BJ (cell line): ENCODE data around the gene RAB11FIP4. TPM values are rescaled to one million over a fixed set of nuclear protein-coding genes. Genes with fewer than 3 reads are reported as not detected.

Experiments used
- CTCF ChIA-PET: fragments of 350-600 bp; formaldehyde crosslinking; extraction: SDS; loops from one replicate; lab custom pipeline; 2021; ENCODE audit warnings: antibody characterized with exemption, inconsistent platforms; lab: Yijun Ruan, JAX
- POLR2A ChIA-PET: fragments of 300-600 bp; sonication (Branson Sonifier 250); formaldehyde crosslinking; extraction: SDS; loops from one replicate; lab custom pipeline; 2021; ENCODE audit warnings: antibody characterized with exemption; lab: Charles Lee
- DNase-seq: peaks from one replicate; pipeline ENCODE4 v3.0.0-alpha.2; 2011; ENCODE audit warnings: low read depth
- H3K27me3 ChIP-seq: 2 replicates; pipeline ENCODE4 v1.6.0; 2011; ENCODE audit warnings: low read length; ENCODE audit not compliant: control insufficient read depth, insufficient read depth
- H3K36me3 ChIP-seq: 2 replicates; pipeline ENCODE4 v1.5.1; 2011; ENCODE audit warnings: low read length; ENCODE audit not compliant: control insufficient read depth, insufficient read depth
- H3K4me3 ChIP-seq: 2 replicates; pipeline ENCODE4 v1.5.1; 2011; ENCODE audit warnings: low read depth, mild to moderate bottlenecking, control low read depth, low read length
- polyA plus RNA-seq: library from polyadenylated mRNA; depleted of rRNA; stranded (reverse); fragments of >200 nt; gene quantifications from 2 replicates; pipeline ENCODE4 v1.2.3, GENCODE V29; 2011
- TF ChIP-seq, protein P1 (sequence below): IDR thresholded peaks from 2 replicates; pipeline ENCODE4 v1.5.1; 2011; ENCODE audit warnings: low read depth, mild to moderate bottlenecking, control low read depth, inconsistent platforms, low read length, moderate library complexity; ENCODE audit not compliant: insufficient read depth

The RAB11FIP4 gene
- polyA plus RNA-seq, 1 experiment = 0.15 TPM

DNA sequence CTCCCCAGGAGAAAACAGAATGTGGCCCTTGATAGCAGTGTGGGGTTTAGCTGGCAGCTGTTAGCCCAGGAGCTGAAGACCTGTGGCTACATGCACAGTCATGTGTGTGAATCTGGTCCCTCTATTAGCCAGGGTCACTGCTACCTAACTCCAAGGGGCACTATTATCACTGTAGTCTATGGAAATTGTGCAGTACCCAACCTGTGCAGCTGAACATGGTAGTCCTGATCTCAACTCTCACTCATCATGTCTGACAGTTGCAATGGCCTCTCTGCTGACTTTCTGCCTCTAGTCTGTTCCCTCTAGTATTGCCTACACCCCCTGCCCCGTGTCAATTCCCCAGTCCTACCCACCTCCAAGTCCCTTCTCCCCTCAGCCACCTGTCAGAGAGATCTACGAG is 67.4 kb downstream of the RAB11FIP4 start:
- POLR2A ChIA-PET = no interaction called here
- no peak overlapping the region for H3K4me3 ChIP-seq
- CTCF ChIA-PET = interaction anchor here (1.0 kb wide), 2 partner anchors 12 to 13 kb away, joined by 4 to 5 read pairs; no protein-coding TSS in a partner anchor
- peaks cover 13% of the 10 kb centered on the region for H3K27me3 ChIP-seq
- TF ChIP-seq, protein P1, sequence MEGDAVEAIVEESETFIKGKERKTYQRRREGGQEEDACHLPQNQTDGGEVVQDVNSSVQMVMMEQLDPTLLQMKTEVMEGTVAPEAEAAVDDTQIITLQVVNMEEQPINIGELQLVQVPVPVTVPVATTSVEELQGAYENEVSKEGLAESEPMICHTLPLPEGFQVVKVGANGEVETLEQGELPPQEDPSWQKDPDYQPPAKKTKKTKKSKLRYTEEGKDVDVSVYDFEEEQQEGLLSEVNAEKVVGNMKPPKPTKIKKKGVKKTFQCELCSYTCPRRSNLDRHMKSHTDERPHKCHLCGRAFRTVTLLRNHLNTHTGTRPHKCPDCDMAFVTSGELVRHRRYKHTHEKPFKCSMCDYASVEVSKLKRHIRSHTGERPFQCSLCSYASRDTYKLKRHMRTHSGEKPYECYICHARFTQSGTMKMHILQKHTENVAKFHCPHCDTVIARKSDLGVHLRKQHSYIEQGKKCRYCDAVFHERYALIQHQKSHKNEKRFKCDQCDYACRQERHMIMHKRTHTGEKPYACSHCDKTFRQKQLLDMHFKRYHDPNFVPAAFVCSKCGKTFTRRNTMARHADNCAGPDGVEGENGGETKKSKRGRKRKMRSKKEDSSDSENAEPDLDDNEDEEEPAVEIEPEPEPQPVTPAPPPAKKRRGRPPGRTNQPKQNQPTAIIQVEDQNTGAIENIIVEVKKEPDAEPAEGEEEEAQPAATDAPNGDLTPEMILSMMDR = no peak
- no peaks in the 10 kb centered on the region for H3K36me3 ChIP-seq
- DNase-seq = no peak

DNA sequence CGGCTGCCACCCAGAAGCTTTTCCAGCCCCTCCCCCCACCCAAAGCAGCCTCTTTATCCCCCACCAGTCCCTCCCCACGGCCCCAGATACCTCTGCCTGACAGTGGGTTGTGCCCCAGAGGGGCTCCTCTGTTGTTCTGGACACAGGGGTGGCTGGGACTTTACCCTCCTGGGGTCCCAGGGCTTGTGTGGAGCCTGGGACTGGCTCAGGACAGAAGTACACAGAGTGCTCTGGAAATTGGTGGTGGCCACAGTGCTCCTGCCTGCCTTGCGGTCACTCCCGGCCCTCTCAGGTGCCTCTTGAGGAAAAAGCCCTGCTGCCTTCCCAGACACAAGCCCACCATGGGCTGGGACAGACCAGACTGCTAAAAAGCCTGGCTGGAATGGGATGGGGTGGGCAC is 68.2 kb downstream of the RAB11FIP4 start:
- POLR2A ChIA-PET = no interaction called here

DNA sequence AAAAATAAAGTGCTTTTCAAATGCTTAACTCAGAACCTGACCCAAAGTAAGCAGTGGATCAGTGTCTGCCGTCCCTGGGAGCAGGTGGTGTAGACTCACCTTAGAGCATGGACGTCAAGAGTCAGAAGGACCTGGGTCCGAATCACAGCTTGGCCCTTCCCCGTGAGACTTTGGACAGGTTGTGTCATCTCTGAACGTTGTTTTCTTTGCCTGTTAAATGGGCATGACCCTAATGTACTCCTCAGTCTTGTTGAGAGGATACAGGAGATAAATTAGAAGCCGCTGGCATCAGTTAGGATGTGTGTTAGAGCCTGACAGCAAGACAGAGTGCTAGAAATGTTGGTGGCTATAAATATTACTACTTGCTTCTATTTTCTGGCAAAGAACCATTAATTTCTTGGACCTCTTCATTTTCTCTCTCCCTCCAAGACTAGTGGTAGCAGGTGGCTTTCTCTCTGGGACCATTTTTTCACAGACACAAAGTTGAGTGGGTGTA is 68.8 kb downstream of the RAB11FIP4 start:
- TF ChIP-seq, protein P1 = no peak
- no peaks in the 10 kb centered on the region for H3K36me3 ChIP-seq
- ChIA-PET CTCF (no interaction called here), POLR2A (no interaction called here)
- H3K27me3 ChIP-seq = peaks cover 13% of the 10 kb centered on the region
- H3K4me3 ChIP-seq = no peak overlapping the region
- no peak for DNase-seq

More for the DNA sequence above, 68.2 kb downstream of the RAB11FIP4 start:
- no peak for DNase-seq
- peaks cover 13% of the 10 kb centered on the region for H3K27me3 ChIP-seq
- TF ChIP-seq, protein P1 = no peak
- H3K36me3 ChIP-seq = no peaks in the 10 kb centered on the region
- H3K4me3 ChIP-seq = no peak overlapping the region
- CTCF ChIA-PET = no interaction called here

DNA sequence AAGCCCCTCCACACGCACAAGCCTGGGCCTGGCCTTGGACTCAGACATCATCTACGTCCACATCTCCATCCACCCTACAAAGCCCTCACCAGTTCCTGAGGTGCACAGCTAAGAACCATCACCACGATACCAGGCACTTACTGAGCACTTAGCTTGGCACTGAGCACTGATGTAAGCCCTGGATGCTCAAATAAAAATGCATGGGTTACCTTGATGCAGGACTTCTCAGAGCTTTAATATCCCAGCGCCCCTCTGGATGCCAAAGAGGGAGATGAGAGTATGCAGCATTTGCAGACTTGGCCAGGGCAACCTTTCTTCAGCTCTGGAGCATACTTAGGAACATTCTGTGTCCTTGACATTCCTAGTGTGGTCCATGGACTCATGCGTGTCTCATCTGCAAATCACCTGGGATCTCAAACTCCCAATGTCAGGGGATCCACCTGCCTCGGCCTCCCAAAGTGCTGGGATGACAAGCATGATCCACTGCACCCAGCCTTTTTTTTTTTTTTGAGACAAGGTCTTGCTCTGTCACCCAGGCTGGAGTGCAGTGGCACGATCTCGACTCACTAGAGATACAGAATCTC is 69.8 kb downstream of the RAB11FIP4 start:
- ChIA-PET CTCF (interaction anchor here (0.6 to 0.7 kb wide), 2 partner anchors 13 to 14 kb away, joined by 3 to 4 read pairs; no protein-coding TSS in a partner anchor), POLR2A (no interaction called here)
- TF ChIP-seq, protein P1 = no peak
- Histone ChIP-seq H3K36me3 (no peaks in the 10 kb centered on the region), H3K27me3 (peaks cover 8% of the 10 kb centered on the region; the same call in 1 of the 2 replicates), H3K4me3 (no peak overlapping the region)
- no peak for DNase-seq

DNA sequence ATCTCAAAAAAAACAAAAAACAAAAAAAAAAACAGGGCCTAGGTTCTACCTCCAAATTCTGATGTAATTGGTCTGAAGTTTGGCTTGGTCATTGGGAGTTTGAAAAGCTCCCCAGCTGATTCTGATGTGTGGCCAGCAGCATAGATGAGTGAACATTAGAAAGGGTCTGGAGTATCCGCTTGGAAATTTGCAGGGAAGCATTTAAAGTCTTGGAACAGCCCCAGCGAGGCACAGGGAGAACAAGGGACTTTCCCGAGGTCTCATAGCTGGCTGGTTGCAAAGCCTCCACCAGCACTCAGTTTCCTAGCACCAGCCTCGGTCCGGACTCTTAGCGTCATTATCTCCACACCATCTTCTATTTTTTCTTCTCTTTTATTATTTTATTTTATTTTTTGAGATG is 70.8 kb downstream of the RAB11FIP4 start:
- Histone ChIP-seq H3K27me3 (peaks cover 8% of the 10 kb centered on the region; the same call in 1 of the 2 replicates), H3K4me3 (no peak overlapping the region), H3K36me3 (no peaks in the 10 kb centered on the region)
- no peak for DNase-seq
- ChIA-PET POLR2A (no interaction called here), CTCF (interaction anchor here (0.6 to 1.5 kb wide), 2 partner anchors 12 to 47 kb away, joined by 3 to 5 read pairs; no protein-coding TSS in a partner anchor)
- TF ChIP-seq, protein P1 = no peak
